ENCODE results near the gene GIMD1. TPM values are rescaled to one million over a fixed set of nuclear protein-coding genes. Genes with fewer than 3 reads are reported as not detected.

The GIMD1 gene
- total and polyA plus RNA-seq, 4 donors, result not detected

DNA sequence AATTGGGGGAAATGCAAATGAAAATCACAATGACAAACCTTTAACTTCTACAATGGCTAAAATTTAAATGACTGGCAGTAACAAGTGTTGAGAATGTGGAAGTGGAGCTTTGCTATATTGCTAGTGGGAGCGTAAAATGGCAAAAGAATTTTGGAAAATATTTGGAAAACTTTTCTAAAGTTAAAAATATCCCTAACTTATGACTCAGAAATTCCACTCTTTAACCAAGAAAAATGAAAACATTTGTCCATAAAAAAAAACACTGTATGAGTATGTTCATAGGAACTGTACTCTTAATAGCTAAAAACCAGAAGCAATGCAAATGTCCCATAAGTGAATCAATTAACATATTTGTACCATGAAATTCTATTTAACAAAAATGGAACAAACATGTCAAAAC, 56.2 kb downstream of the GIMD1 start:
- H3K9ac ChIP-seq (ENCODE audit: low read depth in 1 of 2, low read length in 2 of 2), result no peak overlapping the region
- DNase-seq (ENCODE audit: low spot score), result no peak
- H3K9me3 ChIP-seq (ENCODE audit: control insufficient read depth in 4 of 4, low read length in 3 of 4), result no peaks in the 10 kb centered on the region
- TF ChIP-seq TAF1 (conservative IDR thresholded peaks at IDR 0.05) (no peak), JUND (IDR thresholded peaks at IDR 0.05) (peak in 1 of 2 donors; percentile 44)
- TF ChIP-seq, protein P1, sequence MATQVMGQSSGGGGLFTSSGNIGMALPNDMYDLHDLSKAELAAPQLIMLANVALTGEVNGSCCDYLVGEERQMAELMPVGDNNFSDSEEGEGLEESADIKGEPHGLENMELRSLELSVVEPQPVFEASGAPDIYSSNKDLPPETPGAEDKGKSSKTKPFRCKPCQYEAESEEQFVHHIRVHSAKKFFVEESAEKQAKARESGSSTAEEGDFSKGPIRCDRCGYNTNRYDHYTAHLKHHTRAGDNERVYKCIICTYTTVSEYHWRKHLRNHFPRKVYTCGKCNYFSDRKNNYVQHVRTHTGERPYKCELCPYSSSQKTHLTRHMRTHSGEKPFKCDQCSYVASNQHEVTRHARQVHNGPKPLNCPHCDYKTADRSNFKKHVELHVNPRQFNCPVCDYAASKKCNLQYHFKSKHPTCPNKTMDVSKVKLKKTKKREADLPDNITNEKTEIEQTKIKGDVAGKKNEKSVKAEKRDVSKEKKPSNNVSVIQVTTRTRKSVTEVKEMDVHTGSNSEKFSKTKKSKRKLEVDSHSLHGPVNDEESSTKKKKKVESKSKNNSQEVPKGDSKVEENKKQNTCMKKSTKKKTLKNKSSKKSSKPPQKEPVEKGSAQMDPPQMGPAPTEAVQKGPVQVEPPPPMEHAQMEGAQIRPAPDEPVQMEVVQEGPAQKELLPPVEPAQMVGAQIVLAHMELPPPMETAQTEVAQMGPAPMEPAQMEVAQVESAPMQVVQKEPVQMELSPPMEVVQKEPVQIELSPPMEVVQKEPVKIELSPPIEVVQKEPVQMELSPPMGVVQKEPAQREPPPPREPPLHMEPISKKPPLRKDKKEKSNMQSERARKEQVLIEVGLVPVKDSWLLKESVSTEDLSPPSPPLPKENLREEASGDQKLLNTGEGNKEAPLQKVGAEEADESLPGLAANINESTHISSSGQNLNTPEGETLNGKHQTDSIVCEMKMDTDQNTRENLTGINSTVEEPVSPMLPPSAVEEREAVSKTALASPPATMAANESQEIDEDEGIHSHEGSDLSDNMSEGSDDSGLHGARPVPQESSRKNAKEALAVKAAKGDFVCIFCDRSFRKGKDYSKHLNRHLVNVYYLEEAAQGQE (IDR thresholded peaks at IDR 0.05), result no peak
- H3K4me3 ChIP-seq (ENCODE audit: low read depth in 1 of 3, low read length in 3 of 3), result no peak overlapping the region
- no peak overlapping the region for H3K27ac ChIP-seq (ENCODE audit: low read depth in 1 of 2, low read length in 2 of 2)
- H3K36me3 ChIP-seq (ENCODE audit: control insufficient read depth in 4 of 4, insufficient read depth in 3 of 4, low read depth in 1 of 4, low read length in 3 of 4), result peaks cover 0 to 4% (median 1%) of the 10 kb centered on the region in 4 donors
- WGBS, result 95% methylated on average over 1 of the region's 1 CpG
- peaks cover 1 to 13% (median 12%) of the 10 kb centered on the region in 4 donors for H3K4me1 ChIP-seq (ENCODE audit: control insufficient read depth in 4 of 4, insufficient read depth in 4 of 4, low read length in 3 of 4)
- no peaks in the 10 kb centered on the region for H3K27me3 ChIP-seq (ENCODE audit: control insufficient read depth in 4 of 4, insufficient read depth in 4 of 4, low read length in 3 of 4)

Other genes starting within 250 kb of the GIMD1 start
- 10 to 100 TPM; 22.2 to 25.5 TPM for gene TBCK, start 52.6 kb downstream of the GIMD1 start, total RNA-seq
- gene TBCK, start 52.6 kb downstream of the GIMD1 start, polyA plus RNA-seq, result 1 to 10 TPM; 4.9 to 9.4 TPM
- 1 to 10 TPM; 8.6 to 10.0 TPM for gene AIMP1, start 52.2 kb downstream of the GIMD1 start, total RNA-seq
- gene AIMP1, start 52.2 kb downstream of the GIMD1 start, polyA plus RNA-seq, result 10 to 100 TPM; 11.0 to 44.6 TPM